22Rv1 (cell line): ENCODE results near the gene THADA.

Source experiments
- ZFX ChIP-seq: fragments of 450-650 bp; IDR thresholded peaks from 2 replicates; pipeline ENCODE4 v1.6.1; 2017; ENCODE audit warnings: antibody characterized with exemption, borderline replicate concordance
- TF ChIP-seq, protein P1 (sequence below): fragments of 450-650 bp; IDR thresholded peaks from 2 replicates; pipeline ENCODE4 v1.5.1; 2017; ENCODE audit warnings: mild to moderate bottlenecking

DNA sequence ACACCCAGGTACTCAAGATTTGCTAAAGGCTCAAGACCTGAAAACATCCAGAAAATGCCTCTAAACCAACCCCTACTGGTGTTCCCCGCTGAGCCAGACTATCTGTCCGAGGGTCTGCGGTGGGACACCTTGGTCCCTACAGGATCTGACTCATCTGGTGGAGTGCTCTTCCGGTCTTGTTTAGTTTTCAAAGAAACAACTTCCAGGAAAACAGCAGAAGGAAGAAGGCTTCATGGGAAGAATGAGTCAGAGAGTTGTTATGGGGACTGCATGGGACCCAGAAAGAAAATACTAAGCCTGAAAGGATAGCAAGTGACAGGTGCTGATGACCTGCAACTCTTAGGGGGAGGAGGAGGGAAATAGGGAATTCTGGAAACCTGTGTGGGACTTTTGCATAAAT lies 410.7 kb downstream of the THADA start:
- TF ChIP-seq, protein P1, sequence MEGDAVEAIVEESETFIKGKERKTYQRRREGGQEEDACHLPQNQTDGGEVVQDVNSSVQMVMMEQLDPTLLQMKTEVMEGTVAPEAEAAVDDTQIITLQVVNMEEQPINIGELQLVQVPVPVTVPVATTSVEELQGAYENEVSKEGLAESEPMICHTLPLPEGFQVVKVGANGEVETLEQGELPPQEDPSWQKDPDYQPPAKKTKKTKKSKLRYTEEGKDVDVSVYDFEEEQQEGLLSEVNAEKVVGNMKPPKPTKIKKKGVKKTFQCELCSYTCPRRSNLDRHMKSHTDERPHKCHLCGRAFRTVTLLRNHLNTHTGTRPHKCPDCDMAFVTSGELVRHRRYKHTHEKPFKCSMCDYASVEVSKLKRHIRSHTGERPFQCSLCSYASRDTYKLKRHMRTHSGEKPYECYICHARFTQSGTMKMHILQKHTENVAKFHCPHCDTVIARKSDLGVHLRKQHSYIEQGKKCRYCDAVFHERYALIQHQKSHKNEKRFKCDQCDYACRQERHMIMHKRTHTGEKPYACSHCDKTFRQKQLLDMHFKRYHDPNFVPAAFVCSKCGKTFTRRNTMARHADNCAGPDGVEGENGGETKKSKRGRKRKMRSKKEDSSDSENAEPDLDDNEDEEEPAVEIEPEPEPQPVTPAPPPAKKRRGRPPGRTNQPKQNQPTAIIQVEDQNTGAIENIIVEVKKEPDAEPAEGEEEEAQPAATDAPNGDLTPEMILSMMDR: no peak
- TF ChIP-seq ZFX: no peak
